ENCODE results near the gene RPS21.

DNA sequence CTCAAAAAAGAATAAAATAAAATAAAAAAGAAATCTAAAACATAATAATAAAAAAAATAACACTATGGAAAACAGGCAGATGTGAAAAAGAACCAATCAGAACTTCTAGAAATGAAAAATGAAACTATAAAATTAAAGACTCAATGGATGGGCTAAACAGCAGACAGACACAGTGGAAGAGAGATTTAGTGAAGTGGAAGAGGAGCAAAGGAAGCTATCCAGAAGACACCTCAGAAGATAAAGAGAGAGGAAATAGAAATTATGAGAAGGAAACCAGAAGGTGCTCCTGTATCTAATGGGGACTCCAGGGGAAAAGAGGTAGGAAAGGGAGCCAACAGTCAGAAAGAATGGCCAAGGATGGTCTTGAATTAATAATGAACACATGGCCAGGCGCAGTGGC, 38.3 kb upstream of the RPS21 start:
- no peak for TF ChIP-seq POLR2A (IDR thresholded peaks at IDR 0.05; ENCODE audit: low read length)
- TF ChIP-seq GATA1 (IDR thresholded peaks at IDR 0.05; ENCODE audit: low read depth, low read length), result no peak
